Uterus (tissue), 4 donors: ENCODE results near the gene CXXC1. TPM values are rescaled to one million over a fixed set of nuclear protein-coding genes. Genes with fewer than 3 reads are reported as not detected.
A peak's percentile ranks its signal among the peaks of the same experiment; 100 is the strongest.

Experiments
- DNase-seq, 2 donors: peaks; one replicate each; pipeline ENCODE4 v3.0.0-alpha.2; 2019 to 2020
- H3K27ac ChIP-seq, 2 donors: fragments of 200-600 bp; sonication (generic); 1 replicate in 1 of 2; 2 replicates in 1 of 2; pipeline ENCODE4 v1.5.1; 2016 to 2018
- H3K27me3 ChIP-seq, 2 donors: fragments of 200-600 bp; sonication (generic); one replicate each; pipeline ENCODE4 v1.5.1; 2018 to 2019; ENCODE audit warnings: control low read depth in 1 of 2
- H3K36me3 ChIP-seq, 2 donors: fragments of 200-600 bp; sonication (generic); one replicate each; pipeline ENCODE4 v1.5.1; 2019; ENCODE audit warnings: control low read depth in 1 of 2
- H3K4me1 ChIP-seq, 2 donors: fragments of 200-600 bp; sonication (generic); one replicate each; pipeline ENCODE4 v1.5.1; 2018 to 2019; ENCODE audit warnings: control low read depth in 1 of 2
- H3K4me3 ChIP-seq, 2 donors: fragments of 200-600 bp; sonication (generic); 1 replicate in 1 of 2; 2 replicates in 1 of 2; pipeline ENCODE4 v1.5.1; 2018 to 2019; ENCODE audit warnings: mild to moderate bottlenecking in 1 of 2
- H3K9me3 ChIP-seq, 2 donors: fragments of 200-600 bp; sonication (generic); one replicate each; pipeline ENCODE4 v1.5.1; 2019; ENCODE audit warnings: control low read depth in 1 of 2
- CTCF ChIP-seq, 4 experiments: fragments of 200-600 bp in 2 of 4; fragments of 450-650 bp in 2 of 4; sonication (generic) in 2 of 4; IDR thresholded peaks; one replicate each; pipeline ENCODE4 v1.5.1; 2016 to 2019; ENCODE audit warnings: antibody characterized with exemption in 4 of 4, mild to moderate bottlenecking in 2 of 4, moderate library complexity in 1 of 4
- POLR2A ChIP-seq, 2 donors: fragments of 450-650 bp; IDR thresholded peaks; one replicate each; pipeline ENCODE4 v1.6.1; 2016; ENCODE audit warnings: antibody characterized with exemption in 2 of 2, mild to moderate bottlenecking in 1 of 2, moderate library complexity in 1 of 2
- intact Hi-C: fragments of 100-400 bp; cut with DNase I; formaldehyde crosslinking; loops from one replicate; pipeline ENCODE4 v1.15.1; 2023; ENCODE audit warnings: low total_unique reads
- total RNA-seq, 4 donors: library from RNA; depleted of rRNA in 3 of 4; stranded (reverse); fragments of >200 nt in 3 of 4; gene quantifications; one replicate each; pipeline versions ENCODE4 v1.1.0 to v1.2.4, GENCODE V29; 2014 to 2023
- donor health status: DM: yes; HTN: yes; CAD: no.

The CXXC1 gene
- total RNA-seq, 4 donors from 2014 or later, result 54.1 to 85.1 (median 70.4) TPM

- Histone ChIP-seq H3K9me3 (no peaks in the 10 kb centered on the region), H3K27me3 (peaks cover 0 to 4% of the 10 kb centered on the region in 2 donors), H3K4me1 (no peaks in the 10 kb centered on the region), H3K27ac (no peak overlapping the region), H3K4me3 (peak overlapping the region in 1 of 2 donors; percentile 40), H3K36me3 (no peaks in the 10 kb centered on the region)
- no peak for TF ChIP-seq POLR2A (IDR thresholded peaks at IDR 0.05)
- TF ChIP-seq CTCF (IDR thresholded peaks at IDR 0.05), result no peak
- intact Hi-C loops, result no loop called here
- DNase-seq, result no peak
Observed at GRCh38 chr18:50306944-50307343, 19.5 kb upstream of the CXXC1 start.

GRCh38 chr18:50301074-50301473 is 13.6 kb upstream of the CXXC1 start:
- Histone ChIP-seq H3K4me1 (peaks cover 0 to 3% of the 10 kb centered on the region in 2 donors), H3K27me3 (peaks cover 0 to 10% of the 10 kb centered on the region in 2 donors), H3K36me3 (no peaks in the 10 kb centered on the region), H3K4me3 (no peak overlapping the region), H3K9me3 (no peaks in the 10 kb centered on the region), H3K27ac (no peak overlapping the region)
- intact Hi-C loops, result no loop called here
- DNase-seq, result no peak
- TF ChIP-seq POLR2A (IDR thresholded peaks at IDR 0.05) (no peak), CTCF (IDR thresholded peaks at IDR 0.05) (no peak)

- no peak overlapping the region for H3K4me3 ChIP-seq
- H3K9me3 ChIP-seq, result no peaks in the 10 kb centered on the region
- peaks cover 0 to 9% of the 10 kb centered on the region in 2 donors for H3K27me3 ChIP-seq
- intact Hi-C loops, result no loop called here
- H3K36me3 ChIP-seq, result no peaks in the 10 kb centered on the region
- H3K4me1 ChIP-seq, result peaks cover 0 to 3% of the 10 kb centered on the region in 2 donors
- DNase-seq, result no peak
- TF ChIP-seq CTCF (IDR thresholded peaks at IDR 0.05) (no peak), POLR2A (IDR thresholded peaks at IDR 0.05) (no peak)
- no peak overlapping the region for H3K27ac ChIP-seq
Observed at GRCh38 chr18:50299626-50300388, 12.3 kb upstream of the CXXC1 start.

DNA sequence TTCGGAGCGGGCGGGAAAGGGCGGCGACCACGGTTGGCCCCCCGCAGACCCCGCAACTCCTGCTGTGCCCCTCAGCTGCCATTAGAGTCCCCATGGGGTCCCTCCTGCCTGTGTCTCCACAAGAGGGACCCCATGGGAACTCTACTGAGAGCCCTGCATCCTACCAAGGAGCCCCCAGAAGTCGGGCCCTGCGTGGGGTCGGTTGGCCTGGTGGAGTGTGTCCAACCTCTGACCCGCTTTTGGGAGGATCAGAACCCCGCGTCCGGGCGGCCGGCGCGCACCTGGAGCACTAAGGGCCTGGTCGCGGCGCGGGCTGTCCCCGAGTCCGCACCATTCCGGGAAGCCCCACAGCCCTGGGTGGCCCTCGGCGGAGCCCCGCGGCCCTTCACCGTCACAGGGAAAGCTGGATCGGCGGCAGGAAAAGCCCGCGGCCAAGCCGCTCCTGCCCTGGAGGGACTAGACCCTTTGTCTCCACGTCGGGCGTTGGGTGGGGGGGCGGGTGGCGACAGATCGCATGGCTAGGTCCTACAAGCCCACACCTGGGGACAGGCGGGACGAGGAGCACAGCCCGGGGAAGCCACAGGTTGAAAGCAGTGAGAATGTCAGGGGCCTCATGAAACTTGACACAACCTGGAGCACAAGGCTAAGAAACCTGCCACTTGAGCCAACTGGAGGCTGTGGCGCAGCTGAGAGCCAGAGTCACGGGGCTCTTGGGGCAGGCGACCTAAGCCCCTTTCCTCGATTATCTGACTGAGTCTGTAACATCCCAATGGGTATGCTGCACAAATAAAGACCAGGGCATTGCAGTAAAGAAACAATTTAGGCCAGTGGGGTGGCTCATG is 11.2 kb upstream of the CXXC1 start:
- TF ChIP-seq POLR2A (IDR thresholded peaks at IDR 0.05), result no peak
- no peak for TF ChIP-seq CTCF (IDR thresholded peaks at IDR 0.05)
- Histone ChIP-seq H3K4me3 (peak overlapping the region; percentile 13 to 40), H3K36me3 (no peaks in the 10 kb centered on the region), H3K4me1 (peaks cover 0 to 3% of the 10 kb centered on the region in 2 donors), H3K27ac (no peak overlapping the region), H3K27me3 (peaks cover 0 to 6% of the 10 kb centered on the region in 2 donors), H3K9me3 (no peaks in the 10 kb centered on the region)
- DNase-seq, result no peak
- intact Hi-C loops, result no loop called here
